HepG2 (cell line): Measurements from ENCODE around the gene TMEM107. TPM values are rescaled to one million over a fixed set of nuclear protein-coding genes. Genes with fewer than 3 reads are reported as not detected.

Experiments
- AHR ChIP-seq: IDR thresholded peaks from 2 replicates; pipeline ENCODE4 v1.6.1; 2018; ENCODE audit warnings: missing genetic modification reagents, missing compliant biosample characterization
- DZIP1 ChIP-seq: sonication (generic); formaldehyde crosslinking; IDR thresholded peaks from 2 replicates; pipeline ENCODE4 v1.5.0; 2020; ENCODE audit warnings: mild to moderate bottlenecking, missing genetic modification reagents
- ELF1 ChIP-seq: sonication (generic); formaldehyde crosslinking; IDR thresholded peaks from 2 replicates; pipeline ENCODE4 v1.4.0; 2020; ENCODE audit warnings: missing genetic modification reagents
- FOXO1 ChIP-seq: sonication (generic); formaldehyde crosslinking; IDR thresholded peaks from 2 replicates; pipeline ENCODE4 v1.4.0; 2020; ENCODE audit warnings: missing genetic modification reagents
- GZF1 ChIP-seq: sonication (generic); formaldehyde crosslinking; IDR thresholded peaks from 2 replicates; pipeline ENCODE4 v1.5.1; 2020; ENCODE audit warnings: mild to moderate bottlenecking, missing genetic modification reagents
- HMGXB4 ChIP-seq, 2 experiments: sonication (generic) in 1 of 2; formaldehyde crosslinking in 1 of 2; IDR thresholded peaks; 2 replicates each; pipeline versions ENCODE4 v1.4.0 to v1.6.1; 2018 to 2020; ENCODE audit warnings: missing genetic modification reagents in 2 of 2, borderline replicate concordance in 1 of 2, low read depth in 1 of 2, mild to moderate bottlenecking in 1 of 2, missing biosample characterization in 1 of 2
- MXD1 ChIP-seq: sonication (generic); formaldehyde crosslinking; IDR thresholded peaks from 2 replicates; pipeline ENCODE4 v1.4.0; 2020; ENCODE audit warnings: mild to moderate bottlenecking, missing genetic modification reagents
- NFAT5 ChIP-seq: sonication (generic); formaldehyde crosslinking; IDR thresholded peaks from 2 replicates; pipeline ENCODE4 v1.4.0; 2020; ENCODE audit warnings: missing genetic modification reagents
- NFRKB ChIP-seq: fragments of 450-650 bp; IDR thresholded peaks from 2 replicates; pipeline ENCODE4 v1.6.1; 2017
- SMC3 ChIP-seq: IDR thresholded peaks from 2 replicates; pipeline ENCODE4 v1.6.1; 2011; ENCODE audit warnings: low read length, improper control_type of control experiment
- SNAI1 ChIP-seq: sonication (generic); formaldehyde crosslinking; IDR thresholded peaks from 2 replicates; pipeline ENCODE4 v1.5.0; 2020; ENCODE audit warnings: mild to moderate bottlenecking, missing genetic modification reagents, borderline replicate concordance
- SOX6 ChIP-seq, 2 experiments: fragments of 450-650 bp in 1 of 2; sonication (generic) in 1 of 2; formaldehyde crosslinking in 1 of 2; IDR thresholded peaks; 2 replicates each; pipeline versions ENCODE4 v1.4.0 to v1.6.1; 2017 to 2020; ENCODE audit warnings: antibody characterized with exemption in 1 of 2, mild to moderate bottlenecking in 1 of 2, missing genetic modification reagents in 1 of 2
- STAG1 ChIP-seq: sonication (generic); formaldehyde crosslinking; IDR thresholded peaks from 2 replicates; pipeline ENCODE4 v1.4.0; 2020; ENCODE audit warnings: missing genetic modification reagents
- TBL1XR1 ChIP-seq: fragments of 150-350 bp; IDR thresholded peaks from 2 replicates; pipeline ENCODE4 v1.6.1; 2014; ENCODE audit warnings: borderline replicate concordance, low read length; ENCODE audit not compliant: partially characterized antibody
- XBP1 ChIP-seq: sonication (generic); formaldehyde crosslinking; IDR thresholded peaks from 2 replicates; pipeline ENCODE4 v1.5.0; 2020; ENCODE audit warnings: missing genetic modification reagents
- ZFP36L1 ChIP-seq: sonication (generic); formaldehyde crosslinking; IDR thresholded peaks from 2 replicates; pipeline ENCODE4 v1.8.0; 2022; ENCODE audit warnings: mild to moderate bottlenecking, missing genetic modification reagents, moderate library complexity
- ZNF24 ChIP-seq: fragments of 450-650 bp; IDR thresholded peaks from 2 replicates; pipeline ENCODE4 v1.6.1; 2017; ENCODE audit warnings: antibody characterized with exemption, mild to moderate bottlenecking
- ZNF768 ChIP-seq: sonication (generic); formaldehyde crosslinking; IDR thresholded peaks from 2 replicates; pipeline ENCODE4 v1.4.0; 2020; ENCODE audit warnings: missing genetic modification reagents
- ZNF883 ChIP-seq: sonication (generic); formaldehyde crosslinking; IDR thresholded peaks from 2 replicates; pipeline ENCODE4 v1.5.1; 2020; ENCODE audit warnings: mild to moderate bottlenecking, missing genetic modification reagents; ENCODE audit errors: not compliant biosample characterization
- polyA plus RNA-seq, 8 experiments: library from polyadenylated mRNA; depleted of rRNA in 3 of 8; stranded (reverse) in 7 of 8; unstranded in 1 of 8; fragments of >200 nt; fragmentation: Illumina TruSeq in 4 of 8; extraction: Trizol in 4 of 8; gene quantifications; 2 replicates each; pipeline versions ENCODE4 v1.2.1 to v1.2.3, GENCODE V29; 2011 to 2016; ENCODE audit warnings: low read depth in 4 of 8, missing spikeins in 1 of 8, mixed read lengths in 1 of 8; ENCODE audit not compliant: insufficient read depth in 1 of 8
- total RNA-seq, 5 experiments: library from RNA; depleted of rRNA; stranded (reverse); fragments of >200 nt; fragmentation: Illumina TruSeq; extraction: Trizol; gene quantifications; 2 replicates each; pipeline ENCODE4 v1.2.3, GENCODE V29; 2016; ENCODE audit warnings: low read depth in 1 of 5

The TMEM107 gene
- total and polyA plus RNA-seq, 2 of the 13 experiments (the other 11 are each of a cell fraction or from before 2014, with no cell fraction given): 7.2 to 15.3 TPM

GRCh38 chr17:8186787-8187516, 10.8 kb upstream of the TMEM107 start (continued):
- TF ChIP-seq ELF1: 0 out of 2 replicates have a peak, but pooled peaks have one; percentile 41
- peak; percentile 74; the same call in 1 of the 2 replicates for TF ChIP-seq AHR (CRISPR knock-in tag)
- TF ChIP-seq STAG1 (CRISPR knock-in tag): peak; percentile 21; the same call in 1 of the 2 replicates
- peak; percentile 96 for TF ChIP-seq GZF1 (CRISPR knock-in tag)
- TF ChIP-seq ZNF24: peak; percentile 96
- peak; percentile 83; the same call in 1 of the 2 replicates for TF ChIP-seq SNAI1 (CRISPR knock-in tag)
- 0 out of 2 replicates have a peak, but pooled peaks have one; percentile 53 for TF ChIP-seq ZFP36L1
- TF ChIP-seq NFRKB: no peak
- TF ChIP-seq HMGXB4 (CRISPR knock-in tag; IDR thresholded peaks at IDR 0.05; ENCODE audit: borderline replicate concordance in 1 of 2, low read depth in 1 of 2): peak; percentile 92 to 98
- peak; percentile 83; the same call in 1 of the 2 replicates for TF ChIP-seq XBP1 (CRISPR knock-in tag)
- no peak for TF ChIP-seq SOX6 (IDR thresholded peaks at IDR 0.05)
- TF ChIP-seq SOX6 (CRISPR knock-in tag; IDR thresholded peaks at IDR 0.05): peak; percentile 44; the same call in 1 of the 2 replicates
- peak; percentile 16; the same call in 1 of the 2 replicates for TF ChIP-seq MXD1 (CRISPR knock-in tag)
- no peak for TF ChIP-seq ZNF883 (CRISPR knock-in tag)
- 0 out of 2 replicates have a peak, but pooled peaks have one; percentile 36 for TF ChIP-seq ZNF768 (CRISPR knock-in tag)
- no peak for TF ChIP-seq SMC3
- TF ChIP-seq FOXO1 (CRISPR knock-in tag): peak; percentile 1; the same call in 1 of the 2 replicates
- TF ChIP-seq NFAT5: 0 out of 2 replicates have a peak, but pooled peaks have one; percentile 76
- no peak for TF ChIP-seq DZIP1 (CRISPR knock-in tag)
- TF ChIP-seq TBL1XR1: peak; percentile 23
